ENCODE data around the gene IGF2.

DNA sequence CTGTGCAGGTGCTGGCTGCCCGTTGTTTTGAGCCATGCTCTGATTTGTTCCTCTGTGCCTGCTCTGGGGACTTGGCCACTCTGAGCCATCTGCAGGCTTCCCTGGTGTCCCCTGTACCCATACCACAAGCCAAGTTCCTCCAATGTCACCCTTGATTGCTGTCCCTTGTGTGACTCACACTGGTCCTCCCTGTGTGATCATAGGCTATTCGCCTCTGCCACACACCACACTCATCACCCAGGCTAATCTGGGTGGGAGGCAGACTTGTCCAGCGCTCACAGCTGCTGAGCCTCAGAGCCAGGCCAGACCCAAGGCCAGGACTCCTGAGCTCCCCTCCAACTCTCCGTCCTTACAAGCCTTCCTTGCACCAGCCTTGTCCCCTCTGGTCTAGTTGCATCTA is 31.7 kb downstream of the IGF2 start:
- TF ChIP-seq POLR2AphosphoS5 (IDR thresholded peaks at IDR 0.05; ENCODE audit: low read depth, low read length) (no peak), TCF7L2 (IDR thresholded peaks at IDR 0.05; ENCODE audit: low read depth, low read length) (no peak)

Measured in Panc1 (cell line).